AG04449 (cell line): ENCODE data around the gene GRB10.

Experiments
- CTCF ChIA-PET: fragments of 350-600 bp; formaldehyde crosslinking; extraction: SDS; loops from one replicate; lab custom pipeline; 2021; ENCODE audit warnings: antibody characterized with exemption; lab: Yijun Ruan, JAX
- POLR2A ChIA-PET: fragments of 400-600, 350-600 bp; formaldehyde crosslinking; extraction: SDS; loops from one replicate; lab custom pipeline; 2020; ENCODE audit warnings: antibody characterized with exemption, inconsistent platforms; lab: Yijun Ruan, JAX
- DNase-seq: peaks from one replicate; pipeline ENCODE4 v3.0.0-alpha.2; 2010; ENCODE audit warnings: low read depth, low spot score
- H3K4me3 ChIP-seq: 2 replicates; pipeline ENCODE4 v1.5.1; 2011; ENCODE audit warnings: low read depth, mild to moderate bottlenecking, control low read depth, low read length
- TF ChIP-seq, protein P1 (sequence below): IDR thresholded peaks from one replicate; pipeline ENCODE4 v1.5.1; 2011; ENCODE audit warnings: mild to moderate bottlenecking, moderate library complexity, low read length, control low read depth, inconsistent platforms; ENCODE audit not compliant: insufficient read depth; ENCODE audit errors: missing control alignments

The GRB10 gene

DNA sequence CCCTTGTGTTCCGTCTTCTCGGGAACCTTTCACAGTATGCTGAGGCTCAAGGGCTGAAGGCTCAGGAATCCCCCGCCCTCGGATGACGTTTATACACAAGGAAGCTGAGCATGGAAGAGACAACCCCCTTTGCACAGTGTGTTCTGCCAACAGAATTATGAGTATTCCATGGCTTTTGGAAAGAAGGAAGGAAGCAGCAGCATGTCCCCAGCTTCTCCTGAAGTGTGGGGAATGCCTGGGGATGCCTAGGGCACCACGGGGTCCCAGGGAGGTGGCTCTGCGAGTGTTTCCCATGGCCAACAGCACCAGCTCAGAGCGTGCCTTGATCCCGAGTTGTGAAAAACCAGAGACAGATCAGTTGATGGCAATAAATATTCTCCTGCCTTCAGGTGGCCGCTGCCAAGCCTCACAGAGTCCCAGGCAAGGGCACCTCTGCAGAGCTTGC lies 128.7 kb downstream of the GRB10 start:
- no peak for DNase-seq
- no peak overlapping the region for H3K4me3 ChIP-seq
- ChIA-PET CTCF (interaction anchor here (0.8 to 5.4 kb wide), 3 partner anchors 20 to 507 kb away, joined by 4 to 34 read pairs (median 6); no protein-coding TSS in a partner anchor), POLR2A (no interaction called here)
- TF ChIP-seq, protein P1, sequence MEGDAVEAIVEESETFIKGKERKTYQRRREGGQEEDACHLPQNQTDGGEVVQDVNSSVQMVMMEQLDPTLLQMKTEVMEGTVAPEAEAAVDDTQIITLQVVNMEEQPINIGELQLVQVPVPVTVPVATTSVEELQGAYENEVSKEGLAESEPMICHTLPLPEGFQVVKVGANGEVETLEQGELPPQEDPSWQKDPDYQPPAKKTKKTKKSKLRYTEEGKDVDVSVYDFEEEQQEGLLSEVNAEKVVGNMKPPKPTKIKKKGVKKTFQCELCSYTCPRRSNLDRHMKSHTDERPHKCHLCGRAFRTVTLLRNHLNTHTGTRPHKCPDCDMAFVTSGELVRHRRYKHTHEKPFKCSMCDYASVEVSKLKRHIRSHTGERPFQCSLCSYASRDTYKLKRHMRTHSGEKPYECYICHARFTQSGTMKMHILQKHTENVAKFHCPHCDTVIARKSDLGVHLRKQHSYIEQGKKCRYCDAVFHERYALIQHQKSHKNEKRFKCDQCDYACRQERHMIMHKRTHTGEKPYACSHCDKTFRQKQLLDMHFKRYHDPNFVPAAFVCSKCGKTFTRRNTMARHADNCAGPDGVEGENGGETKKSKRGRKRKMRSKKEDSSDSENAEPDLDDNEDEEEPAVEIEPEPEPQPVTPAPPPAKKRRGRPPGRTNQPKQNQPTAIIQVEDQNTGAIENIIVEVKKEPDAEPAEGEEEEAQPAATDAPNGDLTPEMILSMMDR = no peak

DNA sequence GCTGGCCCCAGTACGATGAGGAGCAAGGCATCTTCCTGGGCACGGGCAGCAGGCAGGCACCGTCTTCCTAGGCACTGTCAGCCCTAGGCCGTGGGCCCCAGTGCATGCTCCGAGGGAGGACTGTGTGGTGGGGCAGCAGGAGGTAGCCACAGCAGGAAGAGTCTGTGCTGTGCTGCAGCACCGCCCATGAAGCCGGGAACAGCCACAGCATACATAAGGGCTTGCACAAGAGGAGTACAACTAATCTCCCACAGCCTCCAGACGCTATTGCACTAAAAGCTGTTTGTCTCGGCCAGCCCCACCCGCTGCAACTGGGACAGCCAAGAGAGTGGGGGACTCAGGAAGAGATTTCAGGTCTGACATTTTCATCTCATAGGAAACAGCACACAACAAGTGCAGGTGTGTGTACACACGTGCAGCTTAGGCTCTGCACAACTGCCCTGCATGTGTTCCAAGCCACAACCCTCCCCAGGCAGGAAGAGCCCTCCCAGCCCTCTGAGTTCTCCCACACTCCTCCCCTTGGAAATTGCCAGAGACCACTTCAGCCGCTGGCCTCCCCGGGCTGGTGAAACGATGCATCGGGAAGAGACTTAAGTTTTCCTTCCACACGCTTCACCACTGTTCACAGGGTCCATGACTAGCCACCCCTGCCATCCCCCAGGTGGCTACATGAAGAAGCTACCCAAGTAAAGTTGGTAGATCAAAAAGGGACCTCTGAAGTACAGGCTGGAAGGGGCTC lies 129.4 kb downstream of the GRB10 start:
- no peak for DNase-seq
- H3K4me3 ChIP-seq = no peak overlapping the region
- TF ChIP-seq, protein P1 = no peak
- POLR2A ChIA-PET = no interaction called here
- CTCF ChIA-PET = interaction anchor here (0.8 to 5.4 kb wide), 4 partner anchors 19 to 508 kb away, joined by 4 to 34 read pairs (median 6); no protein-coding TSS in a partner anchor

- no peak overlapping the region for H3K4me3 ChIP-seq
- CTCF ChIA-PET = interaction anchor here (0.9 to 5.4 kb wide), 3 partner anchors 19 to 508 kb away, joined by 5 to 34 read pairs (median 6); no protein-coding TSS in a partner anchor
- POLR2A ChIA-PET = no interaction called here
- TF ChIP-seq, protein P1 = no peak
- DNase-seq = no peak
Observed at GRCh38 chr7:50652400-50653125, 130.1 kb downstream of the GRB10 start.

GRCh38 chr7:50651271-50651989 lies 131.3 kb downstream of the GRB10 start:
- TF ChIP-seq, protein P1 = no peak
- ChIA-PET CTCF (interaction anchor here (1.0 to 5.4 kb wide), 4 partner anchors 18 to 513 kb away, joined by 3 to 34 read pairs (median 4); no protein-coding TSS in a partner anchor), POLR2A (no interaction called here)
- no peak for DNase-seq
- no peak overlapping the region for H3K4me3 ChIP-seq

DNA sequence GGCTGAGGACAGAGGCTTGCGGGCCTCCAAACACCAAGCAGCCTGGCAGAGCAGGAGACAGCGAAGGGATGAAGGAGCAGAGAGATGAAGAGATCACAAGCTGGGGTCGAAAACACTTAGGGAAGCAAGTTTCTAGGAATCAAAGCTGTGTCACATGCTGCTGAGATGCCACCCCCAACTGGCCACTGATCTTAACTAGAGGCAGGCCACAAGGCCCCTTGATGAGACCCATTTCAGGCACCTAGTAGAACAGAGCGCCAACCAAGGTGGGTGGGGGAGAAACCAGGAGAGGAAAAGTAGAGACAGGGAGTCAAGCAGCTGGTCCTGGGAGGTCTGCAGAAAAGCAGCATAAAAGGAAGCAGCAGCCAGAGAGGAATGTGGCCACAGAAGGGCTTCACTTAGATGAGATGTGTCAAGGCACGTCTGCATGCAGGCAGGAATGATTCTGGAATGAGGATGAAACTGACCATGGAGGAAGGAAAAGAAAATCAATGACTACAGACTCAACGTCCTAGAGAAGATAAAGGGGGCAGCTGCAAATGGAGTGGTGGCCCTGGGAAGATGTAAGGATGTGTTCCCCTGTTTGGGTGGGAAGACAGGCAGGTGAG lies 132.5 kb downstream of the GRB10 start:
- no peak overlapping the region for H3K4me3 ChIP-seq
- no peak for DNase-seq
- TF ChIP-seq, protein P1 = no peak
- ChIA-PET POLR2A (no interaction called here), CTCF (interaction anchor here (5.4 kb wide), 1 partner anchor 16 kb away, joined by 34 read pairs; no protein-coding TSS in a partner anchor)
